HL-60 (cell line): ENCODE data around the gene GNAS.

ENCODE experiments used
- DNase-seq, 2 experiments: peaks; one replicate each; pipeline ENCODE4 v3.0.0-alpha.2; 2010 to 2020; ENCODE audit warnings: low read depth in 1 of 2, low spot score in 1 of 2
- H3K27ac ChIP-seq: fragments of 250-450 bp; sonication (Bioruptor Pico); replicated peaks from 2 replicates; pipeline ENCODE4 v1.5.1; 2020; ENCODE audit warnings: mild to moderate bottlenecking, moderate library complexity
- H3K27me3 ChIP-seq: fragments of 250-450 bp; sonication (Bioruptor Pico); 2 replicates; pipeline ENCODE4 v1.5.1; 2021; ENCODE audit warnings: mild to moderate bottlenecking, moderate library complexity; ENCODE audit not compliant: insufficient read depth, poor library complexity, severe bottlenecking
- H3K4me3 ChIP-seq: replicated peaks from 2 replicates; pipeline ENCODE4 v1.5.1; 2011; ENCODE audit warnings: mild to moderate bottlenecking, control low read depth, low read length; ENCODE audit not compliant: insufficient read depth
- CTCF ChIP-seq: IDR thresholded peaks from one replicate; pipeline ENCODE4 v1.5.1; 2011; ENCODE audit warnings: low read length, control low read depth, inconsistent platforms; ENCODE audit not compliant: insufficient read depth
- GABPA ChIP-seq: IDR thresholded peaks from 2 replicates; pipeline ENCODE4 v1.6.1; 2012; ENCODE audit warnings: low read depth
- POLR2AphosphoS5 ChIP-seq: IDR thresholded peaks from 2 replicates; pipeline ENCODE4 v1.6.1; 2012; ENCODE audit warnings: low read depth
- SPI1 ChIP-seq: IDR thresholded peaks from 2 replicates; pipeline ENCODE4 v1.6.1; 2012; ENCODE audit warnings: low read depth, mild to moderate bottlenecking, borderline replicate concordance
- TF ChIP-seq, protein P1 (sequence below): IDR thresholded peaks from 2 replicates; pipeline ENCODE4 v1.6.1; 2012; ENCODE audit warnings: low read depth; ENCODE audit not compliant: insufficient replicate concordance

The GNAS gene

DNA sequence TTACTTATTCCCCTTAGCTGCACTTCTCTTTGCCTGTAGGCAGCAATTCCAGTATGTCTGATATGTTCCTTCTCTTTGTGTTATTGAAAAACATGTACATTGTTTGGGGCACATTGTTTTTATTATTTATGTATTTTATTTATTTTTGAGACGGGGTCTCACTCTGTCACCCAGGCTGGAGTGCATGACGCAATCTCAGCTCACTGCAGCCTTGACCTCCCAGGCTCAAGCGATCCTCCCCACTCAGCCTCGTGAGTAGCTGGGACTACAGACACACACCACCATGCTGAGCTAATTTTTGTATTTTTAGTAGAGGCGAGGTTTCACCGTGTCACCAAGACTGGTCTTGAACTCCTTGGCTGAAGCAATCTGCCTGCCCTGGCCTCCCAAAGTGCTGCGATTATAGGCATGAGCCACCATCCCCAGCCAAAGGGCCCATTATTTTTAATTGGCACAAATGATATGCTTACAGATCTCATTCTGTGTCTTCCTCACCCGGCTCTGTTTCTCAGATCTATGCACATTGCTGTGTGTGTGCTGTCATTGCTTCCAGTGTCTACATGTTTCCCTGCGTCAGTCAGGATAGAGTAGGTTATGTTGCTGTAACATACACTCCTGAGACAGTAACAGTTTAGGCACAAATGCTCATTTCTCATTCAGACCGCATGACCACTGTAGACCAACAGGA is 74.4 kb downstream of the GNAS start:
- TF ChIP-seq, protein P1, sequence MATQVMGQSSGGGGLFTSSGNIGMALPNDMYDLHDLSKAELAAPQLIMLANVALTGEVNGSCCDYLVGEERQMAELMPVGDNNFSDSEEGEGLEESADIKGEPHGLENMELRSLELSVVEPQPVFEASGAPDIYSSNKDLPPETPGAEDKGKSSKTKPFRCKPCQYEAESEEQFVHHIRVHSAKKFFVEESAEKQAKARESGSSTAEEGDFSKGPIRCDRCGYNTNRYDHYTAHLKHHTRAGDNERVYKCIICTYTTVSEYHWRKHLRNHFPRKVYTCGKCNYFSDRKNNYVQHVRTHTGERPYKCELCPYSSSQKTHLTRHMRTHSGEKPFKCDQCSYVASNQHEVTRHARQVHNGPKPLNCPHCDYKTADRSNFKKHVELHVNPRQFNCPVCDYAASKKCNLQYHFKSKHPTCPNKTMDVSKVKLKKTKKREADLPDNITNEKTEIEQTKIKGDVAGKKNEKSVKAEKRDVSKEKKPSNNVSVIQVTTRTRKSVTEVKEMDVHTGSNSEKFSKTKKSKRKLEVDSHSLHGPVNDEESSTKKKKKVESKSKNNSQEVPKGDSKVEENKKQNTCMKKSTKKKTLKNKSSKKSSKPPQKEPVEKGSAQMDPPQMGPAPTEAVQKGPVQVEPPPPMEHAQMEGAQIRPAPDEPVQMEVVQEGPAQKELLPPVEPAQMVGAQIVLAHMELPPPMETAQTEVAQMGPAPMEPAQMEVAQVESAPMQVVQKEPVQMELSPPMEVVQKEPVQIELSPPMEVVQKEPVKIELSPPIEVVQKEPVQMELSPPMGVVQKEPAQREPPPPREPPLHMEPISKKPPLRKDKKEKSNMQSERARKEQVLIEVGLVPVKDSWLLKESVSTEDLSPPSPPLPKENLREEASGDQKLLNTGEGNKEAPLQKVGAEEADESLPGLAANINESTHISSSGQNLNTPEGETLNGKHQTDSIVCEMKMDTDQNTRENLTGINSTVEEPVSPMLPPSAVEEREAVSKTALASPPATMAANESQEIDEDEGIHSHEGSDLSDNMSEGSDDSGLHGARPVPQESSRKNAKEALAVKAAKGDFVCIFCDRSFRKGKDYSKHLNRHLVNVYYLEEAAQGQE, result no peak
- TF ChIP-seq CTCF, result no peak
- TF ChIP-seq GABPA, result no peak
- TF ChIP-seq SPI1, result no peak
- no peak for TF ChIP-seq POLR2AphosphoS5
- Histone ChIP-seq H3K27ac (no peak overlapping the region), H3K4me3 (no peak overlapping the region), H3K27me3 (no peaks in the 10 kb centered on the region)
- no peak for DNase-seq

GRCh38 chr20:58927490-58928061 is 75.1 kb downstream of the GNAS start:
- DNase-seq, result no peak
- H3K27ac ChIP-seq, result no peak overlapping the region
- TF ChIP-seq SPI1 (no peak), GABPA (no peak)

DNA sequence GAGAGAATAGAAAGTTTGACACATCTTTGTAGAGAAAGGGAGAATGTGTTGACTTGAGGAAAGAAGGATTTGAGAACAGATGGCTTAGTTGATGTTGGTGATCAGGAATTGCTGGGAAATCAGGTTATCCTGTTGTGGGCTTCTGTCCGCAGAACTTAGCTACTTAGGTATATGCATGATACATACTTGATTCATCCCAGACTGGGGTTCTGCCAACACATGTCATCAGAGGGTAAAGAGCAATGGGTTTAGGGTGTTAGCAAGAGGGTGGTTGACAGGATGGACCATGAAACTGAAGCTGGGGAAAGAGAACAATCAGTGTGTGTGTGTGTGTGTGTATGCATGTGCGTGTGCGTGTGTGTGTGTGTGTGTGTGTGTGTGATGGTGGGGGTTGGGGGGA is 78.0 kb downstream of the GNAS start:
- Histone ChIP-seq H3K4me3 (no peak overlapping the region), H3K27me3 (no peaks in the 10 kb centered on the region), H3K27ac (no peak overlapping the region)
- DNase-seq, result no peak
- no peak for TF ChIP-seq SPI1
- no peak for TF ChIP-seq CTCF
- TF ChIP-seq GABPA, result no peak
- no peak for TF ChIP-seq POLR2AphosphoS5
- TF ChIP-seq, protein P1, result no peak

More at GRCh38 chr20:58927490-58928061, 75.1 kb downstream of the GNAS start:
- Histone ChIP-seq H3K27me3 (no peaks in the 10 kb centered on the region), H3K4me3 (no peak overlapping the region)

- TF ChIP-seq SPI1 (no peak), CTCF (no peak), POLR2AphosphoS5 (no peak), GABPA (no peak)
- TF ChIP-seq, protein P1, result no peak
- DNase-seq, result no peak
- no peaks in the 10 kb centered on the region for H3K27me3 ChIP-seq
- H3K4me3 ChIP-seq, result no peak overlapping the region
- no peak overlapping the region for H3K27ac ChIP-seq
Measured at GRCh38 chr20:58932170-58932569, 79.7 kb downstream of the GNAS start.
